ENCODE results near the gene SLC29A2. TPM values are rescaled to one million over a fixed set of nuclear protein-coding genes. Genes with fewer than 3 reads are reported as not detected.

Gene SLC29A2
- total and polyA plus RNA-seq, 2 of the 8 experiments (the other 6 are each of a cell fraction or from before 2014, with no cell fraction given) = 29.3 to 31.6 TPM

DNA sequence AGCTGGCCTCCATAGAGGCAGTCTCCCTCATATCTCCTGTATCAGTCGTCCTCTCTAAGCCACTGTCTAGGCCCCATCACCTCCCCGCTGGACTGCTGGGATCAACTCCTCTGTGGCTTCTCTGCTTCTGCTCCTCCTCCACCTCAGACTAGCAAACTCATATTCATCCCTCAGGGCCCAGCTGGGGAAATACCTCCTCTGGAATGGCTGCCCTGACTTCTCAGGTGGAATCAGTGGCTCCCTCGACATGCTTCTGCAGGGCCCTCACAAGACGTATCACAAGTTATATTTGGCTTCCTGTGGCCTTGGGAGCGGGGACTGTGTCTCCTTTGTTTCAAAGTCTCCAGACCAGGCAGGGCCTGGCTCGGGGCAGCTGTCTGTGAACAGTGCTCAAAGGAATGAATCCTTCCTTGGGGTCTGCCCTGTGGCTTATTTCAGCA, 10.0 kb downstream of the SLC29A2 start:
- Histone ChIP-seq H3K56ac (replicated peaks; ENCODE audit: insufficient read length, low read depth, low read length) (no peak overlapping the region), H3K14ac (ENCODE audit: insufficient read length) (no peak overlapping the region), H2BK5ac (ENCODE audit: low read depth, low read length) (no peak overlapping the region), H2BK12ac (ENCODE audit: low read depth, low read length) (no peak overlapping the region), H3K4me1 (replicated peaks in 1 of 4; ENCODE audit: control insufficient read depth in 3 of 4, insufficient read depth in 4 of 4, low read length in 3 of 4) (peaks cover 0 to 3% (median 0%) of the 10 kb centered on the region in 4 experiments; a peak in 1 of 7 replicates), H3K4ac (replicated peaks; ENCODE audit: insufficient read length, low read depth, low read length) (no peak overlapping the region), H2AFZ (ENCODE audit: low read length) (no peak overlapping the region), H3K9ac (replicated peaks in 1 of 4; ENCODE audit: extremely low read depth in 1 of 4, low read depth in 3 of 4, low read length in 3 of 4) (no peak overlapping the region), H3K4me2 (ENCODE audit: insufficient read depth in 1 of 2, low read depth in 2 of 2, low read length in 2 of 2) (no peak overlapping the region), H3K23ac (ENCODE audit: insufficient read length) (no peak overlapping the region), H2BK20ac (ENCODE audit: low read length) (no peak overlapping the region), H2AK5ac (ENCODE audit: low read depth, low read length) (no peak overlapping the region), H3K9me3 (ENCODE audit: insufficient read depth in 2 of 2, low read depth in 1 of 2, low read length in 1 of 2) (no peaks in the 10 kb centered on the region), H3K27me3 (replicated peaks in 1 of 4; ENCODE audit: control insufficient read depth in 3 of 4, extremely low read depth in 1 of 4, insufficient read depth in 3 of 4, low read length in 3 of 4) (no peaks in the 10 kb centered on the region), H3K79me1 (ENCODE audit: low read depth, low read length) (no peaks in the 10 kb centered on the region), H3K23me2 (ENCODE audit: low read depth, low read length) (no peaks in the 10 kb centered on the region), H3K36me3 (ENCODE audit: control insufficient read depth in 2 of 4, insufficient read depth in 4 of 4, low read length in 3 of 4) (peaks cover 16 to 34% (median 31%) of the 10 kb centered on the region in 4 experiments), H3K27ac (ENCODE audit: low read depth, low read length) (no peak overlapping the region), H3K79me2 (ENCODE audit: control insufficient read depth in 1 of 2, insufficient read depth in 2 of 2, low read length in 2 of 2) (no peaks in the 10 kb centered on the region), H4K8ac (ENCODE audit: extremely low read depth, insufficient read depth, low read length) (no peak overlapping the region), H2BK15ac (ENCODE audit: low read length) (no peak overlapping the region), H4K91ac (replicated peaks; ENCODE audit: insufficient read length, low read length) (no peak overlapping the region), H3K18ac (ENCODE audit: extremely low read depth, low read length) (no peak overlapping the region), H4K5ac (ENCODE audit: insufficient read length, low read depth, low read length) (no peak overlapping the region), H4K20me1 (replicated peaks in 1 of 2; ENCODE audit: control insufficient read depth in 1 of 2, insufficient read depth in 2 of 2, low read length in 2 of 2) (peaks cover 2 to 16% of the 10 kb centered on the region in 2 experiments), H2BK120ac (replicated peaks; ENCODE audit: low read depth, low read length) (no peak overlapping the region), H3K4me3 (ENCODE audit: extremely low read depth in 1 of 4, insufficient read depth in 2 of 4, low read depth in 3 of 4, low read length in 4 of 4) (no peak overlapping the region)
- no peak for DNase-seq (ENCODE audit: low read depth in 1 of 2, low spot score in 2 of 2)
- ChIA-PET CTCF (ENCODE audit: partially characterized antibody) (interaction anchor here (1.2 to 3.2 kb wide), 6 partner anchors 10 to 68 kb away, joined by 3 to 20 read pairs (median 6); partner anchors contain the start of genes B4GAT1 and SLC29A2), POLR2A (ENCODE audit: partially characterized antibody) (interaction anchor here (0.8 to 28.7 kb wide), 7 partner anchors 7 to 79 kb away, joined by 3 to 487 read pairs (median 6); partner anchors contain the start of genes B4GAT1, BRMS1, RIN1 and SLC29A2)
- TF ChIP-seq CREB1 (IDR thresholded peaks at IDR 0.05) (no peak), MAFK (IDR thresholded peaks at IDR 0.05; ENCODE audit: low read depth, low read length) (no peak), KDM1A (IDR thresholded peaks at IDR 0.05; ENCODE audit: borderline replicate concordance, low read length) (no peak), POLR2AphosphoS5 (IDR thresholded peaks at IDR 0.05; ENCODE audit: low read depth, low read length) (peak; percentile 77), PHF8 (conservative IDR thresholded peaks at IDR 0.05; ENCODE audit: low read depth, low read length) (no peak)
- TF ChIP-seq, protein P1, sequence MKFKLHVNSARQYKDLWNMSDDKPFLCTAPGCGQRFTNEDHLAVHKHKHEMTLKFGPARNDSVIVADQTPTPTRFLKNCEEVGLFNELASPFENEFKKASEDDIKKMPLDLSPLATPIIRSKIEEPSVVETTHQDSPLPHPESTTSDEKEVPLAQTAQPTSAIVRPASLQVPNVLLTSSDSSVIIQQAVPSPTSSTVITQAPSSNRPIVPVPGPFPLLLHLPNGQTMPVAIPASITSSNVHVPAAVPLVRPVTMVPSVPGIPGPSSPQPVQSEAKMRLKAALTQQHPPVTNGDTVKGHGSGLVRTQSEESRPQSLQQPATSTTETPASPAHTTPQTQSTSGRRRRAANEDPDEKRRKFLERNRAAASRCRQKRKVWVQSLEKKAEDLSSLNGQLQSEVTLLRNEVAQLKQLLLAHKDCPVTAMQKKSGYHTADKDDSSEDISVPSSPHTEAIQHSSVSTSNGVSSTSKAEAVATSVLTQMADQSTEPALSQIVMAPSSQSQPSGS (IDR thresholded peaks at IDR 0.05; ENCODE audit: low read length) = no peak
- FAIRE-seq = no peak
- 81% methylated on average over 6 of the region's 6 CpGs; no CpG with 5 or more reads in 1 of the 2 experiments for WGBS, 2 experiments (ENCODE audit: extremely low coverage in 1 of 2, insufficient coverage in 1 of 2, insufficient read length in 1 of 2, insufficient replicate concordance in 2 of 2, low coverage in 1 of 2, low lambda C conversion rate in 2 of 2, missing lambda C conversion rate in 1 of 2)
